HG02840 (cell line): Measurements from ENCODE around the gene PRPF40A.
"Not testable (repeated sequence)": the region's sequence is repeated elsewhere in the genome, so short reads cannot be mapped to it uniquely, and the experiment has no call there.

Experiments used
- ATAC-seq: cut with Tn5 transposase; IDR thresholded peaks from one replicate; pipeline ENCODE4 v1.9.1; 2021; ENCODE audit warnings: mild to moderate bottlenecking, moderate library complexity, moderate number of reproducible peaks; ENCODE audit not compliant: unreplicated experiment, low FRiP score

The PRPF40A gene

DNA sequence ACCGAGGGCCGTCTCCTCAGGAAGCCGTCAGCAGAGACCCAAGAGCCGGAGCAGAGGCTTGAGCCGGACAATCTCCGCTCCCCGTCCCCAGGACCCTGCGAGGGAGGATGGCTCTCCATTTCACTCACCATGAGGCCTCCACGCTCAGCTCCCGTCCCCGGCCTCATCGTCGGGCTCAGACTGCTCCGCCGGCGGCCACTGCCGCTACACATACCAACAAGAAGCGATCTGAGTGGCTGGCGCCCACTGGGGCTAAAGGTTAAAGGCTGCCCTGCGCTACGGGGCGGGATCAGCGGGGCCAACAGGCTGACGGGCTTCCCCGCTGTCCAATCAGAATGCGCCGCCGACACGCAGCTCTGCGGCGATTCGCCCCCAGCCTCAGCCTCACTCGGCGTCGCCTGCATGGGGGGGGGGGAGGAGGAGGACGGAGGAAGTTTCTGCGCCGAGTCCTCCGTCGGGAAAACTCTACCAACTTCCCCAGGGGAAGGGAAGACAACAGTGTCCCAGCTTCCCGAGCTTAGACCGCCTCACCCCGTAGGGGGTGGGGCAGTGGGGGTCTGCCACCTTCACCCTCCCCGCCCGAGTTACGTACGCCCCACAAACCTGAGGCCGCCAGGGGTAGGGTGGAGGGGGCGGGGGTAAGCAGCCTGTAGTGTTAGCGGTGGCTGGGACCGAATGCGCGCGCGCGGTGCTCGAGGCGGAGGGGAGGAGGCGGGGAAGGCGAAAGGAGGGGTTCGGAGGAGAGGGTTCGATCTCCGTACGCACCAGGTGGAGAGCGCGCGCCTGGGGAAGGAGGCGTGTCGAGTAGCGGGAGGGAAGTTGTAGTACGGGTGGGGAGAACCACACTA, at the start of gene PRPF40A:
TSS of gene PRPF40A (minus strand) at position 234 of the 848 bp plus-strand sequence. CDS start at position 212, 22 bp downstream.
- ATAC-seq: peak; percentile 72

DNA sequence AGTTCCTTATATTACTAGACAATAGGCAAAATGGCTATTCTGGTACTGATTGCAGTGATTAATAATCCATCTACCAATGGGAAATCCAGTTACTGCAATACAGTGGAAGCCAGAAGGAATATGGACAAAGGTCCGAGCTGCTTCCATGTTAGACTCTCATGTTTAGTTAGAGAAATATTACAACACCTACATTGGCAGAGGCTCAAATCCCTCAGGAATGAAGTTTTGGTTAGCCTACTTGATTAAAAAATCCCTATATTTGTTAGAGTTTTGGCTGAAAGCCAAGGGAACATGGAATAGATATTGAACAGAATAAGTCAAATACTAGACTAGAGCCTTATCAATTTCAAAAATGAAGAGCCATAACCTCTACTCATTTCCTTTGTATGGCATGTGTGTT, 49.7 kb upstream of the PRPF40A start:
- no peak for ATAC-seq

DNA sequence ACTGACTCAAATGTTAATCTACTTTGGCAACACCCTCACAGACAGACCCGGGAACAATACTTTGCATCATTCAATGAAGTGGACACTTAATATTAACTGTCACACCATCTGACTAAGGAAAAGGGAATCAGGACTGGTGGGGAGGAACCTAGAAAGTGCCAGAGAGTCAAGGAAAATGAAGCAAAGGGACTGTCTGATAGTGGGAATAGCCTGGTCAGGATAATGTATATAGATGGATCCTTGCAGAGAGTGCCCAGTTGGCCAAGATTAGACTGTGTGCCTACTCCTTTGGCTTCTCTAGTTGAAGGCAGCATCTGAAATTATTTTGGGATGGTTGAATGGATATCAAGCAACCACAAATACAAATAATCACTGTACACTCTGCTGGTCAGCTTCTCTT, 46.4 kb upstream of the PRPF40A start:
- no peak for ATAC-seq

DNA sequence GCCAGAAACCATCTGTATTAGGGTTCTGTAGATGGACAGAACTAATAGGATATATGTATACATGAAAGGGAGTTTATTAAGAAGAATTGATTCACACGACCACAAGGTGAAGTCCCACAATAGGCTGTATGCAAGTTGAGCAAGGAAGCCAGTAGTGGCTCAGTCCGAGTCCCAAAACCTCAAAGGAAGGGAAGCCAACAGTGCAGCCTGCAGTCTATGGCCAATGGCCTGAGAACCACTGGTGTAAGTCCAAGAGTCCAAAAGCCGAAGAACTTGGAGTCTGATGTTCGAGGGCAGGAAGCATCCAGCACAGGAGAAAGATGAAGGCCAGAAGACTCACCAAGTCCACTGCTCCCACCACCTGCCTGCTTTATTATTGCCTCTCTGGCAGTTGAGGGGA, 45.9 kb upstream of the PRPF40A start:
- not testable (repeated sequence) for ATAC-seq

DNA sequence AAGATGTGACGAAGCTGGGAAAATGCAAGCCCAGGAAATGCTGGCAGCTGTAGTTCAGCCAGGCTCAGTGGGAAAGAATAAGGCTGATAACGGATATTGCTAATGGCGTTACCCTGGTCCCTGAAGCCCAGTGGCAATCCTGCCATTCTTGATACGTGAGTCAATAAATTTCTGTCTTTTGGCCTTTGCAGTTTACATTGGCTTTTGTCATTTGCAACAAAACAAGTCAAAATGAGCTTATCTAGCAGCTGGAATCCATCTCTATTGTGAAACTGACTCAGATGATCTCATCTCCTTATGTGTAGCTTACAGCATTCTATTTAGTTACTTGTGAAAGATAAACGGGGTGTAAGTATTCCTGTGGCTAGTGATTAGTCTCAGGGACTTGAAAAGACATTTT, 44.9 kb upstream of the PRPF40A start:
- ATAC-seq: no peak

DNA sequence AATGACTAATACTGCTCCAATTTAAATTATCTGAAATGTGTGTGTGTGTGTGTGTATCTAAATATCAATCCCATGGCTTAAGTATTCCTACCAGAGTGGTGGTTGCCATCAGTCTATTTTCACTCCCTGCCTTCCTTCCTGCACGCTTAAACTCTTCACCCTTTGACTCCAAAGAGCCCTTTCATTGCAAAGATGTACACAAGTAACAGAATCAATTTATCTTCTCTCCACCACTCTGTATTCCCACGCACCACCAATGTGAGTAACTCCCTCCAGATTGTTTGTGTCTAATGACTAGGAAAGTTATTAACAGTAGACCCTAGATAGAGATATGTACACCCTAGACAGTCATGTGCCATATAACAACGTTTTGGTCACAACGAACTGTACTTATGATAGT, 44.0 kb upstream of the PRPF40A start:
- ATAC-seq: no peak

DNA sequence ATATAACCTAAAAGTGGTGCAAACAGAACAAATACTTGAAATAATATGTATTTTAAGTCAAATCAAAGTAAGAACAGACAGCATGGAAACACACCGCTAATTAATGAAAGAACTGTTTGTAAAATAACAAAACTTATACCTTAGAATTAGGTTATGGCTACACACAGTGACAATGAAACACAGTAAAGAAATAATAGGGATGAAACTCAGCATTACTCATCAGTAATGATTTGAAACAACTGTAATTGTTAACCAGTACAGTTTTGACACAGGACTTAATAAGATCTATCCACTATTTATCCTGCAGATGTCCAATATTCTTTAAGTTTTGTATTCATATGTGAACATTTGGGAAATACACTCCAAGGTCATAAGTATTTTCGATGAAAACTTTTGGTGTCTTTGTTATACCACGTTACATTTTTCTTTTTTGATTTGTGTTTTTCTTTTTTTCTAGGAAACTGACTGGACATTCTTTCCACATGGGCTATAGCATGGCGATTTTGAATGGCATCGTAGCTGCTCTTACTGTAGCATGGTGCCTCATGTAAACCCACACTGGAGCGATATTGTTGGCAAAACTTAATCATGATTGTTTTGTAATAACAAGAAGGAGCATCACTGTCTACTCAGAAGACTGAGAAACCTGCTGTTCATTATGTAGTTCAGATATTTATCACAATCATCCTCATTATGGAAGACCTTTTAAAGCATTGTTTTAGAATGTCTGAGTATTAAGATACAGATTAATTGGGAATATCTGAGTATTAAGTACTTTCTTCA, 42.2 kb upstream of the PRPF40A start:
- no peak for ATAC-seq

DNA sequence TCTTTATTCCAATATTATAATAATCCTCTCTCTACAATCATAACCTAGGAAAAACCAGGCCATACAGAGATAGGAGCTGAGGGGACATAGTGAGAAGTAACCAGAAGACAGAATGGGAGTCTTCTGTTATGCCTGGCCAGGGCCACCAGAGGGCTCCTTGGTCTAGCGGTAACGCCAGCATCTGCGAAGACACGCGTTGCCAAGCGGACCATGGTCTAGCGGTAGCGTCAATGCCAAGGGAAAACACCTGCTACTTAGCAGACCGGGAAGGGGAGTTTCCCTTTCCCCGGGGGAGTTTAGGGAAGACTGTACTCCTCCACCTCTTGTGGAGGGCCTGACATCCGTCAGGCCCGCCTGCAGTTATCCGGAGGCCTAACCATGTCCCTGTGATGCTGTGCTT, 37.8 kb upstream of the PRPF40A start:
- ATAC-seq: no peak

DNA sequence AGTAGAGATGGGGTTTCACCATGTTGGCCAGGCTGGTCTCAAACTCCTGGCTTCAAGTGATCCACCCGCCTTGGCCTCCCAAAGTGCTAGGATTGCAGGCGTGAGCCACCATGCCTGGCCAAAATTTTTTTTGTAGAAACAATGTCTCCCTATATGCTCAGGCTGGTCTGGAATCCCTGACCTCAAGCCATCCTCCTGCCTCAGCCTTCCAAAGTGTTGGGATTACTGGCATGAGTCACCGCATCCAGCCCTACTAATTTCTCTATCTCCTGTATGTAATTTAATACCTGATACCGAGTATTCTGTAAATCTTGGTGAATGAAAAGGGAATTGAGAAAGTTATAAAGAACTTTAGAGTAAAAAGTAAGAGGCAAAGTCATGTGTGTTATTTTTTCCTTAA, 30.5 kb upstream of the PRPF40A start:
- ATAC-seq: not testable (repeated sequence)

DNA sequence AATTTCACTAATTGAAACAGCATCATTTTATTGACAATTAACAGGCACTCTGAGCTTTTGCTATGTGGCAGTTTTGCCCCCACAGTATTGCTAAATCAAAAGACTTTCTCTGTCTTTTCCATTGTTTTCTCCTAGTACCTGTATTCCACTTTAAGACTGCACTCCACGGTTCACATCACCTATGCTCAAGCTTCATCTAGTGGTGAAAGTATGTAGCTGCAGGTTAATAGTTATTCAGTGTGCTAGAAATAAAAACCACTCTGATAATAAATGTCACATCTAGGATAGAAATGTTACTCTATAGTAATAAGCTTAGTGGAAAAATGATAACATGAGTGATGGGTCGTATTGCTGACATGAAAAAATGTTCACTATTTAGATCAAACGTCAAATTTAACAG, 25.7 kb upstream of the PRPF40A start:
- ATAC-seq: no peak

DNA sequence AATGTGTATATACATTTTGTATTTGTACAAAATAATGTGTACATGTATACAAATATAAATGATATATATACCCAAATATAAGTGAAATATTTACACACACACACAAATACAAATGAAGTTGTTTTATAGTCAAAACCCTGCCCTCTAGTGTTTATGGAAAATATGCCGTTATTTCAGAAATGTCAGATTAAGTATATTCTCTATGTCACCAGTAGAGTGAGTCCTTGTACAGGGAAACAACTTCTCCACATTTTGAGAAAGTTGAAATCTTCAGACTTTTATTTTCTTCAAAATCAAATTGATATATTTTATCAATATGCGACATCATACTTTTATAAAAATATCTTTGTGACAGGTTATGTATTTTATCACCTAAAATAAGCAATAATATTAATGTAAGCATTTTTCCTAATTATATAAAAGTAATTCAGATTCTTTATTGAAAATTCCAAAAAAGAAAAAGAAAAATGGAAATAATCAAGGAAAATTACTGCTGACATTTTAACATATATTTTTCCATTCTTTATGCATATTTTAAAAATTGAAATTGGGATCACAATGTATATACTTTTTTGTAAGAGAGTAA, 23.6 kb upstream of the PRPF40A start:
- peak; percentile 67 for ATAC-seq

DNA sequence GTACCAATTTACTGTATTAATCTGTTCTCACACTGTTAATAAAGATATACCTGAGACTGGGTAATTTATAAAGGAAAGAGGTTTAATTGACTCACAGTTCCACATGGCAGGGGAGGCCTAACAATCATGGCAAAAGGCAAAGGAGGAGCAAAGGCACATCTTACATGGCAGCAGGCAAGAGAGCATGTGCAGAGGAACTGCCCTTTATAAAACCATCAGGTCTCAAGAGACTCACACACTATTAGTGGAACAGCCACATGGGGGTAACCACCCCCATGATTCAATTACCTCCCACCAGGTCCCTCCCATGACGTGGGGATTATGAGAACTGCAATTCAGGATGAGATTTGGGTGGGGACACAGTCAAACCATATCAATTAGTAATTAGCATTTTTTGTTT, 22.4 kb upstream of the PRPF40A start:
- ATAC-seq: not testable (repeated sequence)

DNA sequence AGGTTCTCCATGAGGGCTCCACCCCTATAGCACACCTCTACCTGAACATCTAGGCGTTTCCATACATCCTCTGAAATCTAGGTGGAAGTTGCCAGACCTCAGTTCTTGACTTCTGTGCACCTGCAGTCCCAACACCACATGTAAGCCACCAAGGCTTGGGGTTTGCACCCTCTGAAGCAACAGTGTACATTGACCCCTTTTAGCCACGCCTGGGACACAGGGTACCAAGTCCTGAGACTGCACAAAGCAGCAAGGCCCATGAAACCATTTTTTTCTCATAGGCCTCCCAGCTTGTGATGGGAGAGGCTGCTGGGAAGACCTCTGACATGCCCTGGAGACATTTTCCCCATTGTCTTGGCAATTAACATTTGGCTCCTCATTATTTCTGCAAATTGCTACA, 21.2 kb upstream of the PRPF40A start:
- ATAC-seq: no peak

DNA sequence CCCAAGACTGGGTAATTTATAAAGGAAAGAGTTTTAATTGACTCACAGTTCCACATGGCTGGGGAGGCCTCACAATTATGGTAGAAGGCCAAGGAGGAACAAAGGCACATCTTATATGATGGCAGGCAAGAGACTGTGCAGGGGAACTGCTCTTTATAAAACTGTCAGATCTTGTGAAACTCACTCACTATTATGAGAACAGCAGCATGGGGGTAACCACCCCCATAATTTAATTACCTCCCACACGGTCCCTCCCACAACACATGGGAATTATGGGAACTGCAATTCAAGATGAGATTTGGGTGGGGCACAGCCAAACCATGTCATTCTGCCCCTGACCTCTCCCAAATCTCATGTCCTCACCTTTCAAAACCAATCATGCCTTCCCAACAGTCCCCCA, 20.2 kb upstream of the PRPF40A start:
- ATAC-seq: not testable (repeated sequence)

DNA sequence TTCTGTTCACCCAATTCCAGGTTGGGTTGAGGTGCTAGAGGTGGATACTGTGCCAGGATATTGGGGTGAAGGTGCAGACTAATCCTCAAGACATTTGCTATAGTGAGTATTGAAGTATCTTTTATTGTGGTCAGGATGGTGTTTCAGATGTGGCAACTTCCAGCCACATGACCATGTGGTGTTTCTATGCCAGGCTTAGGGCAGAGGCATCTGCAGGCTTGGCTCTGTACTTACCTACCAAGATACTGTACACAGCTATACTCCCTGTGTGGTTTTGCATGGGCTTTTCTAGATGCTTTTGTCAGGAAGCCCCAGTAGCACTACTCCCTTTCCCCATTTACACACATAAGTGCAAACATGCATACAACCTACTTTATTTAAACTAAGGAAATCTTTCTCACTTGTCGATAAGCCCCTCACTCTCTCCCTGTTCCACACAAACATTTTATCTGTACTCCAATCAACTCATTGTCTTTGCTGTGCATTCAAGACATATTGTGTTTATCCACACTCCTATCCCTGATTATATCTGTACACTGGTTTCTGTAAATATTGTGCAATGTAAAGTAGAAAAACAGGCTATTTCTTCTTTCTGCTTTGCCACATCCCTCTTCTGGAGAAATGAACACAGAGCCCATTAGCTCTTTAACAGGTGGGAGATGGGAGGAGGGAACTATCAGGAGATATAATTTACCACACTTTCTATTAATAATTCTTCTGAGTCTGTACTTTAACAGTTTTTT, 13.5 kb upstream of the PRPF40A start:
- ATAC-seq: no peak

DNA sequence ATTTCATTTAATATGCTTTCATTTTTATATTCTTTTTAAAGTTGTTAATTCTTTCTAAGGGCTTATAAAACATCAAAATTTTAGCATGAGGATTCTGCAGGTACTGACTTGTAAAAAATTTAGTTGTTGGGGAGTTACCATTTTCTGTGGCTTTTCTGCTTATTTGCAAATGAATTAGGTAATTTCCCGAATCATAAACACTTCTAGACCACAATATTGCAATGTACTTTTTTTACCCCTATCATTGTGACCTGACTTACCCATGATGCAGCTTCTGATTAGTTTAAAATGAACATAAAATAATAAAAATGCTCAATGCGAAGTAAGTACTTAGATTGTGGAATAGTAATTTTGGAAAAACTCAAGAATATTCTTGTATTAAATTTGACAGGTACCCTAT, 12.6 kb upstream of the PRPF40A start:
- no peak for ATAC-seq

DNA sequence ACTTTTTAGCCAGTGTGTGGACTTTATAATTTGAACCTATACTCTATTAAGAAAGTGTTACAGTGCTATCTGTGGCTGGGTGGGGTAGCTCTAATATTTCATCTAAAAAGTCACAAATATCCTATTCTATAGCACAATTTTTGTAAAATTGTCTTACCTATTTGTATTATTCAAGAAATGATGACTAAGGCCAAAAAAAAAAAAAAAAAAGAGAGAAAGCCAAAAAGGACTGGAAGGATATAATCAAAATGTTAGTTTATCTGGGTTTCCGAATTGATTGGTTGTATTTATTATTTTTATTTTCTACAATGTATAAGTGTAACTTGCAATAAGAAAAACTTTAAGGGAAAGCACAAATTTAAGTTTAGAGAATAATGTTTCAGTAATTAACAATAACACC, 6.7 kb upstream of the PRPF40A start:
- no peak for ATAC-seq

DNA sequence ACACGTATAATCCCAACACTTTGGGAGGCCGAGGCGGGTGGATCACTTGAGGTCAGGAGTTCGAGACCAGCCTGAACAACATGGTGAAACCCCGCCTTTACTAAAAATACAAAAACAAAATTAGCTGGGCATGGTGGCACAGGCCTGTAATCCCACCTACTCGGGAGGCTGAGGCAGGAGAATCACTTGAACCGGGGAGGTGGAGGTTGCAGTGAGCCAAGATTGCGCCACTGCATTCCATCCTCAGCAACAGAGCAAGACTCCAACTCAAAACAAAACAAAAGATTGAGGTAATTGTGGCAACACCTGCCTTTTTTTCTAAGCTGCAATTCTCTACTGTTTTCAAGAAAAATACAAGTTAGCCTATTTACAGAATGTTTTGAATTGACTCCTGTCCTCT, 5.4 kb upstream of the PRPF40A start:
- not testable (repeated sequence) for ATAC-seq

DNA sequence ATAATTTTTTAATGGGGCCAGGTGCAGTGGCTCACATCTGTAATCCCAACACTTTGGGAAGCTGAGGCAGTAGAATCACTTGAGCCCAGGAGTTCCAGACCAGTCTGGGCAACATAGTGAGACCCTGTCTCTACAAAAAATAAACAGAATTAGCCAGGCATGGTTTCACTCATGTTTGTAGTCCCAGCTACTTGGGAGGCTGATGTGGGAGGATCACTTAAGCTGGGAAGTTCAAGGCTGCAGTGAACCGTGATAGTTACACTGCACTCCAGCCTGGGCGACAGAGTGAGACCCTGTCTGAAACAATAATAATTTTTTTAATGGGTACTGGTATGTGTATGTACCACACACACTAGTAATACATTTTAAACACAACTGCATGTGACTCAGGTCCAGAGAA, 3.5 kb upstream of the PRPF40A start:
- ATAC-seq: no peak

DNA sequence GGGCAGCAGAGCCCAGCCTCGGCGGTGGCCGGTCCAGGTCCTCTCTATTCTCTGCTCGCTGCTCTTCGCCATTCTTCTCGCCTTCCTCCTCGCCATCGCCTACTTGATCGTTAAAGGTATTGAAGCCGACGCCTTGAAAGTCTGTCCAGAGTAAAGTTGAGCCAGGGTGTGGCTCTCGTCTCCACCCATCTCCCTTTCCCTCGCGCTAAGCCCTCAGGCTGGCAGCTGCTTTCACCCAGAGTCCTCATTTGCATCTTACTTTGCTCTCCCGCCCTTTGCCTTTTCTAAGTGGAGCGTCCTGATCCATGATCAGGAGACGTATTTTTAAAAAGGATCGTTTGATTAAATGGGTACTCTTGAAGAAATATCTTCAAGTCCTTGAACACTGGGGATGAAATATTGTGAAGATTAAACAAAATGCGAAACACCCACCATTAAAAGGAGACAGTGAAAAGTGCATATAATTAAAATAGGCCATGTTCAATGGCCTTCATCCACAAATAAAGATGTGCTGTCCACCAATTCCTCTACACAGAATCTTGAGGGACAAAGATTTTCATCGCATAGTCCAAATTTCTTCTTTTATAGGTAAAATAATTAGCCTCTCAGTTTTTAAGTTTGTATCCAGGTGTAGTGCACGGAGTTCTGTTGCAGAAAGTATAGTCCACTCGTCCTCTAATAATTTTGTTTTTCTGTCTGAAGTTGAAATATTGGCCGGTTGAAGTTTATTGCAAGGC, 1.8 kb upstream of the PRPF40A start:
- peak; percentile 11 for ATAC-seq
